ENCODE results near the gene GMCL1.
"Not testable (repeated sequence)": the region's sequence is repeated elsewhere in the genome, so short reads cannot be mapped to it uniquely, and the experiment has no call there.

The GMCL1 gene

DNA sequence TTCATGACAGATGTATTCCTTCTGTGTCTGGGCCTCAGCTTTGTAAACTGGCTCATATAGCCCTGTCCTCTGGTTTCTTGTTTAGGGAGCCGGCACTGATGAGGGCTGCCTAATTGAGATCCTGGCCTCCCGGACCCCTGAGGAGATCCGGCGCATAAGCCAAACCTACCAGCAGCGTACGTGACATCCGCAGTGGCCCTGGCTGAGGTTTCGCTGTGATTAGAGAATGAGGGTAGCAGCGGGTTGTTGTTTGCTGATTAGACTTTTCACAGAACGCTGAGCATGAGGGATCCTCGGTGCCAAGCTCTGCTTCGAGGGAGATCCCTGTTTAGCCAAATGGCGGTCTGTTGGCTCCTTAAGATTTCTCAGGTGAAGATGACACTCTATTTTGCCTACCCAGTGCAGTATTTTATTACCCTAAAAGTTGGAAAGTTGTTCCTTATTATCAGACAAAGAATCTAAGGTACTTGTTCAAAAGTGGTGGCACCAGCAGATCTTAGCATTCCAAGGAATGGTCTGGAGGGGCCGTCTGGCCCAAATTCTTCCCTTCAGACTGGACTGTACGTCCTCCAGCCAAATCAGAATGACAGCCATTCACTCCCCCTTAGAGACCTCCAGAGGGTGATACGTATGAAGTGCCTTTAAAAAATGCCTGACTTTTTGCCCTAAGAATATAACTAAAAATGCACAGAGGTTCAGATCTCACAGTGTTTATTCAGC is 21.5 kb upstream of the GMCL1 start:
- DNase-seq, result no peak

DNA sequence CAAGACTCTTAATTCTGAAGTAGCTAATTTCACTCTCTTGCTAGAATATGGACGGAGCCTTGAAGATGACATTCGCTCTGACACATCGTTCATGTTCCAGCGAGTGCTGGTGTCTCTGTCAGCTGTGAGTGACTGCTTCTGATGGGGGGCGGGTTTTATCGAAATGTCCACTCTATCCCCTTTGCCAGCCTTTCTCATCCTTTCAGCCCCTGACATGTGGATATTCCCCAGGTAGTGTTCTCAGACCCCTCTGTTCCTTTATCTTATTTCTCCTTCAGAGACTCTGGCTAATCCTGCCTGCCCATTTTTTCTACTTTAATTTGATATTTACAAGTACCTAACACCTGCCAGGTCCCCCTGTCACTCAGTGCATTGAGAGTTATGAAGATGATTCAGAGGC is 18.9 kb upstream of the GMCL1 start:
- DNase-seq, result no peak

DNA sequence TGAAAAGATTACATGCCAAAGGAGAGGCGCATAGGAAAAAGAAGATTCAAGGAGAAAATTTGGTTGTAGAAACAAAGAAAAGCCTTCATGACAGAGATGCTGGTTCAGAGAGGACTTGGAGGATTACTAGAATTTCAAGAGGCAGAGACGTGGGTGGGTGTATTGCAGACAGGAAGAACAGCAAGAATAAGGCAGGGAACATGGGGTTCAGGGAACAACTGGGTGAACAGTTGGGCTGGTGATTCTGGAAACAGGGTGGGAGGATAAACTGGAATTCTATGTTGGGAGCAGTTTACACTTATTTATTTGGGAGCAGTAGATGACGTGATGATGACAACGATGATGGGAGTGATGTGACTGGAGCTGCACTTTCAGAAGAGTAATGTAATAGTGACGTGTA is 18.4 kb upstream of the GMCL1 start:
- DNase-seq, result no peak

DNA sequence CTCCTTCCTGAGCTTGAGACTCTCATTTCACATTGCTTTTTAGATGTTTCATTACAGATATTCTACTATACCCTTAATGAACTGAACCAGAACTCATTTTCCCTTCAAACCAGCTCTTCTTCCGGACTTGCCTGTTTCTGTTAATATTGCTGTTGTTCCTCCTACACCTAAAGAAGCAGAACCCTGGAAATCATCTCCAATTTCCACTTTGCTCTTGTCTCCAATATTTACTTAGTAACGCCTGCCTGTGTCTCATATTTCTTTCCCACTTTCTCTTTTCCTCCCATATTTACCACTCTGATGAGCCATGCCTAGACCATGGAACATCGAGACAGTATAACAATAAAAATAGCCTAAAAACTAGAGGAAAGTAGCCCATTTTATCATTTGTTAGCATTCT is 17.9 kb upstream of the GMCL1 start:
- DNase-seq, result no peak

DNA sequence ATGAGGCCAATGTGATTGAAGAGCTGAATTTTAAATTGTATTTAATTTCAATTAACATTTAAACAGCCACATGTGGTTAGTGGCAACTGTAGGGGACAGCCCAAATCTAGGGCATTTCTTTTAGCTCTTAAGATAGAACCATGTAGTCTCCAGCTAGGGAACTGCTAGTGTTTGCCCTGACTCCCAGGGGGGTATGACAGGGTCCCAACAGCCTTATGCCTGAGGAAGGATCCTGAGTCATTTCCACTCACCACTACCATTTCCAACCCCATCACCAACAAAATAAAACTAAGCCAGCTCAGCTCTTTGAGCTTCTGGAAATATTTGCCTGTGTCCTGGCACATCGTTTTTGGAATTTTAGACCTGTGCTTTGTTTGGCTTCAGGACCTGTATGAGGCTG is 13.7 kb upstream of the GMCL1 start:
- no peak for DNase-seq

DNA sequence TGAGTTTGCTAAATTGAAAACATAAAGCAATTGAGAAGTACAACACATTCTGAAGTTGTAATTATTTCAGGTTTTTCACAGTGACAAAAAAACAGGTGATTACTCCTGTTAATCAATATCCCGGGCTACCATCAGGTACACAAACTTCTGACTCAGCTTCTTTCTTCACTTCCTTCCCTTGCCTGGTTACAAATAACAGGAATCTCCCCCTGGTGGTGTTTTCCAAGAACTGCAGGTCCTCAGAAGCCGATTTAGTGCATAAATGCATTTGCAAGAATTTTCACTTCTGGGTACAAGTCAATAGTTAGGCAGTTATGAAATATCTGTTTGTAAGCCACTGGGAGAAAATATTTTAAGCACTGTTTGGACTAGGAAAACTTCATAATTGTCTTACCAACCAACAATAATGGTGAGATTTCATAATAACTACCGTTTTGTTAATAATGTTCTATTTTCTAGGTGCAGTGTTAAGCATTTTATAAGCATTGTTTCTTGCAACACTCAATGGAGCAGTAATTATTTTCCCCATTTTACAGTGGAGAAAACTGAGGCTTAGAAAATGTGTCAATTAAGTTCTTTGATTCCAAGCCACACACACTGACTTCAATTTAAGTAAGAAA is 12.4 kb upstream of the GMCL1 start:
- peak; percentile 90 for DNase-seq

GRCh38 chr2:69817729-69818501 is 11.5 kb upstream of the GMCL1 start:
- DNase-seq, result no peak

- no peak for DNase-seq
Observed at GRCh38 chr2:69827796-69828540, 1.5 kb upstream of the GMCL1 start.

GRCh38 chr2:69828938-69829255 is 563 bp upstream of the GMCL1 start:
- DNase-seq, result no peak

- no peak for DNase-seq
Observed at GRCh38 chr2:69830045-69830905, 815 bp downstream of the GMCL1 start.

DNA sequence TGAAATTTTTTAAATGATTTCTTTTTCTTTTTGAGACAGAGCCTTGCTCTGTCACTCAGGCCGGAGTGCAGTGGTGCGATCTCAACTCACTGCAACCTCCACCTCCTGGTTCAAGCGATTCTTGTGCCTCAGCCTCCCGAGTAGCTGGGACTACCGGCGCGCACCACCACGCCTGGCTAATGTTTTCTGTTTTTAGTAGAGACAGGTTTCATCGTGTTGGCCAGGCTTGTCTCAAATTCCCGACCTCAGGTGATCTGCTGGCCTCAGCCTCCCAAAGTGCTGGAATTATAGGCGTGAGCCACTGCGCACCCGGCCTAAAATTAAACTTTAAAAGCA is 1.4 kb downstream of the GMCL1 start:
- not testable (repeated sequence) for DNase-seq

DNA sequence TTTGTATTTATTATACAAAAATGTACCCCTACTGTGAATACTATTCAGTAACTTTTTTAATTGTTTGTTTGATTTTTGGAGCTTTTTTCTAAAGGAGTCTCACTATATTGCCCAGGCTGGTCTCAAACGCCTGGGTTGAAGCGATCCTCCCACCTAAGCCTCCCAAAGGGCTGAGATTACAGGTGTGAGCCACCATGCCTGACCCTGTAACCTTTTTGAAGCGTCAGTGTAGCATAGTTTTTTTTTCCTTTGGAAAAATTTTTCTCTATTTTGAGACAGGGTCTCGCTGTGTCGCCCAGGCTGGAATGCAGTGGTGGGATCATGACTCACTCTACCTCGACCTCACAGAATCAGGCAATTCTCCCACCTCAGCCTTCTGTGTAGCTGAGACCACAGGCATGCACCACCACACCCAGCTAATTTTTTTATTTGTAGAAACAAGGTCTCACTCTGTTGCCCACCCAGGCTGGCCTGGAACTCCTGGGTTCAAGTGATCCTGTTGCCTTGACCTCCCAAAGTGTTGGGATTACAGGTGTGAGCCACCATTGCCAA is 2.0 kb downstream of the GMCL1 start:
- no peak for DNase-seq

GRCh38 chr2:69833752-69834151 is 4.3 kb downstream of the GMCL1 start:
- no peak for DNase-seq

GRCh38 chr2:69835666-69836065 is 6.2 kb downstream of the GMCL1 start:
- no peak for DNase-seq

DNA sequence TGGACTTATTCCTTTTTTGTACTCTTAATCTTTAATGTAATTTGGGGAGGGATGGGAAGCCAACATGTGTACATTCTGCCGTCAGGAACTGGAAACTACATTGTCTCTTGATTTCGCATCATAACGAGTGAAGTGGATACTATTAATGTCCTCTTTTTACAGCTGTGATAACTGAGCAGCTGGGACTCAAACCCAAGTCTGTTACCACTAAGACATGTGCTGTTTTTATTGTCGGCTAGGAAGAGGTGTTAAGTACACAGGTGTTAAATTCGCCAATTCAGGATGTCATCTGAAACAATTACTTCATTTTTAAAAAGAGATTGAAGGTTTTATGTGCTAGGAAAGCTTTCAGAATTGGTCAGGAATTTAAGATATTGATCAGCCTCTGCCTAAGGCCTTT is 6.9 kb downstream of the GMCL1 start:
- no peak for DNase-seq

- no peak for DNase-seq
Observed at GRCh38 chr2:69837533-69837932, 8.1 kb downstream of the GMCL1 start.

DNA sequence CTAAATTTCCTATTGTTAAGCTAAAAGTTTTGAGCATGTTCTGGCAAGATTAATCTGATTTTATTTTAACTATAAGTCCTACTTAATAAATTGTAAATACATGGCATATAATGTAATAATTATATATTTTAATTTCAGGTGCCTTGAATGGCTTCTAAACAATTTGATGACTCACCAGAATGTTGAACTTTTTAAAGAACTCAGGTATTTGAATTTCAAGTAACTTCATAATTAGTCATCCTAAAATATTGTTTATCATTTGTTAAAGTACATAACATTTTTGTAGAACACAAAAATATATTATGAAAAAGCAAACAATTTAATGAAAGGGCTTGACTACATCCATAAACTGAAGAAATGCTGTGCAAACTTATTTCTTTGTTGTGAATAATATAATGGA is 14.5 kb downstream of the GMCL1 start:
- no peak for DNase-seq

DNA sequence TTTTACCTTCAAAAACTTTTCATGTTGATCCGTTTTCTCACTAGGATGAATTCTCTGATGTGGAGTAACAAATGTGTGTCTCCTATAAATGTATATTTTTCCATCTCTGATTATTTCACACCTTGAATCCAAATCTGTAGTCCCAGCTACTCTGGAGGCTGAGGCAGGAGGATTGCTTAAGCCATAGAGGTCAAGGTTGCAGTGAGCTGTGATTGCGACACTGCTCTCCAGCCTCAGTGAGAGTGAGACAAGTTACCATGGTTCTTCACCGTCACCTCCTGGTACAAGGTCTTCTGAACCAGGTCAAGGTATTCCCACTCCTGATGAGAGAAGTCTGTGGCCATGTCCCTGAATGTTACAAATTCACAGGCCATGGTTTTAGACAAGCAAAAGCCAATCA is 15.1 kb downstream of the GMCL1 start:
- no peak for DNase-seq

DNA sequence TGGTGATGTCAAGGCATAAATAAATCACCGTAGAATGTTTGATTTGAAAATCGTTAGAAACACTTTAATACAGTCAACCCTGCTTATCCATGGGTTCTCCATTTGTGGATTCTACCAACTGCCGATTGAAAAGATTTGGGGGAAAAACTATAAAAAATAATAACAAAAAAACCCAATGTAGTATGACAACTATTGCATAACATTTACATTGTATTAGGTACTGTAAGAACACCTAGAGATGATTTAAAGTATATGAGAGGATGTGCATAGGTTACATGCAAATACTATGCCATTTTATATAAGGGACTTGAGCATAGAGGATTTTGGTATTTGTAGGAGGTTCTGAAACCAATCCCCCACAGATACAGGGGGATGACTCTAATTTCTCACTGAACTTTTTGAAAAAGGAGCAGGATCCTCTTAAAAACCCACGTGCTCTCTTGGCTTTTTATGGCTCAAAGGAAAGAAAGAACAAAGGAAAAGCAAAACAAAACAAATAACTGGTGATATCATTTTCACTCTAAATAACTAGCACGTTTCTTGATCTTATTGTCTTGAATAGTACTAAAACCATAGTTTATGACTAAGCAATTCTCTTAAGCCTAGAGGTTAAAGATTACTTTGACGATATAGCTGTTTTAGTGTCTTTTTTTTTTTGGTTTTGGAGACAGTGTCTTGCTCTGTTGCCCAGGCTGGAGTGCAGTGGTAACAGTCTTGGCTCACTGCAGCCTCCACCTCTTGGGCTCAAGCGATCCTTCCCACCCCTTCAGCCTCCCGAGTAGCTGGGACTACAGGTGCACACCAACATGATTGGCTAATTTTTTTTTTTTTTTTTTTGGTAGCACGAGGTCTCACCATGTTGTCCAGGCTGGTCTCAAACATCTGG is 17.0 kb downstream of the GMCL1 start:
- no peak for DNase-seq

DNA sequence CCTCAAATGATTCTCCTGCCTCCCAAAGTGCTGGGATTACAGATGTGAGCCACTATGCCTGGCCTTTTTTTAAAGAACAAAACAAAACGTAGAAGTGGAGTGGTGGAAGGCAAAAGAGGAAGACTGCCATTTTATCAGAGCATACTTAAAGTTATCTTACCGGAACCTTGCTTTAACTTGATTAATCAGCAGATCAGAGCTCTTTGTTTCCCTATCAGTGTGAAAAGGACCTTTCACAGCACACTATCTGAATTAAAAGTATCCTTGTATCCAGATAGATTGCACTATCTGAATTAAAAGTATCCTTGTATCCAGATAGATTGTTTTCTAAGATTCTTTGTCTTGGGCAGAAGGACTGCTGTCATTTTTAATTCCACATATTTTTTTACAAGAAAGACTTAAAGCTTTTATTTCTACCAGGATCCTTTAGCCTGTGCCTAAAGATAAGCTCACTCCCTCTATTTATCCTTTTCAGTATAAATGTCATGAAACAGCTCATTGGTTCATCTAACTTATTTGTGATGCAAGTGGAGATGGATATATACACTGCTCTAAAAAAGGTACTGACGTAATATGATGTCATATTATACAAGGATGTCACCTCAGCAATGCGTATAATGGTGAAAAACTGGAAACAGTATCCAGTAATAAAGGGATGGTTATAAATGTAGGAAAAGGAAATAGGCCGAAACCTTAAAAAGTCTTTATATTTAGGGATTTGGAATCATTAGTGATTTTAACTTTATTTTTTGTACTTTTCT is 17.8 kb downstream of the GMCL1 start:
- DNase-seq, result no peak

Data from midbrain (tissue), 1 donor.